Common myeloid progenitor, CD34-positive (primary cell): ENCODE data around the gene CPT1B.

ENCODE experiments used
- CTCF ChIA-PET: fragments of 350-600 bp; sonication (Branson Sonifier 250); formaldehyde crosslinking; loops from one replicate; lab custom pipeline; 2021; ENCODE audit warnings: antibody characterized with exemption; lab: Charles Lee
- POLR2A ChIA-PET: fragments of 350-600 bp; sonication (Branson Sonifier 250); formaldehyde crosslinking; loops from one replicate; lab custom pipeline; 2021; ENCODE audit warnings: antibody characterized with exemption; lab: Charles Lee
- DNase-seq, 3 donors: peaks; one replicate each; pipeline versions ENCODE4 v3.0.0 to v3.0.0-alpha.2; 2013
- H3K27ac ChIP-seq, 2 experiments: 1 replicate in 1 of 2; 2 replicates in 1 of 2; pipeline ENCODE4 v1.7.0; 2013; ENCODE audit warnings: inconsistent platforms in 2 of 2, low read length in 2 of 2, mild to moderate bottlenecking in 2 of 2, low read depth in 1 of 2, moderate library complexity in 1 of 2; ENCODE audit not compliant: severe bottlenecking in 2 of 2, insufficient read depth in 1 of 2, poor library complexity in 1 of 2
- H3K27me3 ChIP-seq, 5 experiments: replicated peaks in 2 of 5; 1 replicate in 3 of 5; 2 replicates in 2 of 5; pipeline versions ENCODE4 v1.6.1 to v1.7.0; 2013; ENCODE audit warnings: low read length in 4 of 5, mild to moderate bottlenecking in 2 of 5, moderate library complexity in 2 of 5, inconsistent platforms in 1 of 5; ENCODE audit not compliant: insufficient read depth in 5 of 5, control insufficient read depth in 4 of 5
- H3K36me3 ChIP-seq, 4 experiments: 1 replicate in 2 of 4; 2 replicates in 2 of 4; pipeline versions ENCODE4 v1.6.1 to v1.7.0; 2013; ENCODE audit warnings: low read length in 3 of 4, control low read depth in 1 of 4, mild to moderate bottlenecking in 1 of 4; ENCODE audit not compliant: control insufficient read depth in 4 of 4, insufficient read depth in 4 of 4
- H3K4me1 ChIP-seq, 4 experiments: 1 replicate in 3 of 4; 2 replicates in 1 of 4; pipeline versions ENCODE4 v1.6.1 to v1.7.1; 2013; ENCODE audit warnings: low read length in 3 of 4, mild to moderate bottlenecking in 3 of 4, control low read depth in 1 of 4, inconsistent platforms in 1 of 4, moderate library complexity in 1 of 4; ENCODE audit not compliant: control insufficient read depth in 4 of 4, insufficient read depth in 4 of 4; ENCODE audit errors: control extremely low read depth in 1 of 4
- H3K4me3 ChIP-seq, 7 experiments: 1 replicate in 4 of 7; 2 replicates in 3 of 7; pipeline versions ENCODE4 v1.5.1 to v1.7.0; 2013; ENCODE audit warnings: mild to moderate bottlenecking in 7 of 7, low read length in 6 of 7, moderate library complexity in 6 of 7, inconsistent platforms in 2 of 7, low read depth in 2 of 7, control low read depth in 1 of 7; ENCODE audit not compliant: insufficient read depth in 4 of 7, control insufficient read depth in 1 of 7; ENCODE audit errors: extremely low read depth in 1 of 7
- H3K9me3 ChIP-seq, 5 experiments: 1 replicate in 4 of 5; 2 replicates in 1 of 5; pipeline versions ENCODE4 v1.6.1 to v1.7.1; 2013; ENCODE audit warnings: low read length in 4 of 5, mild to moderate bottlenecking in 2 of 5, inconsistent platforms in 1 of 5, low read depth in 1 of 5, moderate library complexity in 1 of 5; ENCODE audit not compliant: control insufficient read depth in 4 of 5, insufficient read depth in 2 of 5; ENCODE audit errors: control extremely low read depth in 1 of 5
- WGBS: methylation state at CpG from one replicate; pipeline ENCODE4 v1.1.5; 2013; ENCODE audit not compliant: insufficient coverage; 5-methylcytosine and 5-hydroxymethylcytosine counted together

CPT1B gene

GRCh38 chr22:50613291-50613981, 35.2 kb upstream of the CPT1B start:
- H3K36me3 ChIP-seq = no peaks in the 10 kb centered on the region
- CTCF ChIA-PET = interaction anchor here (0.6 to 1.3 kb wide), 2 partner anchors 9 to 45 kb away, joined by 3 read pairs; no protein-coding TSS in a partner anchor
- 91% methylated on average over 21 of the region's 22 CpGs for WGBS
- H3K9me3 ChIP-seq = no peaks in the 10 kb centered on the region
- peak in 1 of 3 donors; percentile 26 for DNase-seq
- POLR2A ChIA-PET = no interaction called here
- no peaks in the 10 kb centered on the region for H3K4me1 ChIP-seq
- peaks cover 0 to 38% (median 6%) of the 10 kb centered on the region in 5 experiments for H3K27me3 ChIP-seq
- no peak overlapping the region for H3K27ac ChIP-seq
- H3K4me3 ChIP-seq = no peak overlapping the region

DNA sequence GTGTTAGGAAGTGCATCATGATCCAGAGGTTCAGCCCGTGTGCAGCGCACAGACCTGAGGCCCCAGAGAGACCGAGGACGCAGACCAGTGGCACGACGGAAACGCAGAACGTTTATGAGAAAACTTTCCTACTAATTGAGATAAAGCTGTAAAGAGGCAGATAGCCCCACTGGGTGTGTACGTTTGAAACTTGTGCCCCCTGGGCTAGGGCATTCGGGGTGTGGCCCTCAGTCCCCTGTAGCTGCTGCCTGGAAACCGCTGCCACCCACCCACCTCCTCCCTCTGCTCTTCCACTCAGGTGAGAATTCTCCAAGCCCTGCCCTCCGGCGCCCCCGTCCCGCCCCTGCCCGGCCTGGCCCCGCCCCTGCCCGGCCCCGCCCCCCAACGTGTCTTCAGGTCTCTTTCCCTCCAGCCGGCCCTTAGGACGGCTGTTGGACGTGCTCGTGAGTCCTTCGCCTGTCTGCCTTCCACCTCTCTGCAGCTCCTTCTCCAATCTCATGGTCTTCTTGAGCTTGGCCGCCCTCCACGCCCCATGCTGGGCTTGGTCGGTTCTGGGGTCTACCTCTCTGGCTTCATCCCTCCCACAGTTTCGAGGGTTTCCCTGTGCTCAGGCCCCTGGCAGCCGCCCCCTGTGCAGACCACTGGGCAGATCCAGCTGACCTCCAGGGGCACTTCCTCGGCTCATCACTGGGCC, 34.4 kb upstream of the CPT1B start:
- POLR2A ChIA-PET = no interaction called here
- Histone ChIP-seq H3K4me1 (no peaks in the 10 kb centered on the region), H3K27ac (no peak overlapping the region), H3K36me3 (no peaks in the 10 kb centered on the region), H3K9me3 (no peaks in the 10 kb centered on the region), H3K4me3 (no peak overlapping the region), H3K27me3 (peaks cover 0 to 43% (median 6%) of the 10 kb centered on the region in 5 experiments)
- WGBS = 55% methylated on average over 22 of the region's 31 CpGs
- DNase-seq = peak in 1 of 3 donors; percentile 19
- CTCF ChIA-PET = interaction anchor here (0.9 to 1.3 kb wide), 4 partner anchors 8 to 72 kb away, joined by 3 to 8 read pairs (median 3); no protein-coding TSS in a partner anchor

- no peak overlapping the region for H3K4me3 ChIP-seq
- H3K27ac ChIP-seq = no peak overlapping the region
- WGBS = 80% methylated on average over 3 of the region's 6 CpGs
- ChIA-PET CTCF (interaction anchor here (0.9 to 1.3 kb wide), 3 partner anchors 9 to 71 kb away, joined by 3 to 8 read pairs (median 3); no protein-coding TSS in a partner anchor), POLR2A (no interaction called here)
- no peaks in the 10 kb centered on the region for H3K4me1 ChIP-seq
- DNase-seq = no peak
- no peaks in the 10 kb centered on the region for H3K36me3 ChIP-seq
- H3K9me3 ChIP-seq = no peaks in the 10 kb centered on the region
- peaks cover 0 to 48% (median 9%) of the 10 kb centered on the region in 5 experiments for H3K27me3 ChIP-seq
Measured at GRCh38 chr22:50612168-50612527, 33.9 kb upstream of the CPT1B start.

- Histone ChIP-seq H3K36me3 (no peaks in the 10 kb centered on the region), H3K27me3 (peaks cover 0 to 55% (median 11%) of the 10 kb centered on the region in 5 experiments), H3K4me3 (no peak overlapping the region), H3K27ac (no peak overlapping the region), H3K4me1 (no peaks in the 10 kb centered on the region), H3K9me3 (no peaks in the 10 kb centered on the region)
- no peak for DNase-seq
- ChIA-PET CTCF (interaction anchor here (1.2 to 1.3 kb wide), 2 partner anchors 9 to 10 kb away, joined by 3 to 8 read pairs; no protein-coding TSS in a partner anchor), POLR2A (no interaction called here)
- 91% methylated on average over 18 of the region's 26 CpGs for WGBS
Measured at GRCh38 chr22:50611341-50612060, 33.3 kb upstream of the CPT1B start.

GRCh38 chr22:50610581-50610980, 32.4 kb upstream of the CPT1B start:
- Histone ChIP-seq H3K27ac (no peak overlapping the region), H3K36me3 (no peaks in the 10 kb centered on the region), H3K9me3 (no peaks in the 10 kb centered on the region), H3K27me3 (peaks cover 0 to 64% (median 14%) of the 10 kb centered on the region in 5 experiments), H3K4me1 (no peaks in the 10 kb centered on the region), H3K4me3 (no peak overlapping the region)
- CTCF ChIA-PET = no interaction called here
- no peak for DNase-seq
- POLR2A ChIA-PET = no interaction called here
- WGBS = 90% methylated on average over 17 of the region's 17 CpGs

DNA sequence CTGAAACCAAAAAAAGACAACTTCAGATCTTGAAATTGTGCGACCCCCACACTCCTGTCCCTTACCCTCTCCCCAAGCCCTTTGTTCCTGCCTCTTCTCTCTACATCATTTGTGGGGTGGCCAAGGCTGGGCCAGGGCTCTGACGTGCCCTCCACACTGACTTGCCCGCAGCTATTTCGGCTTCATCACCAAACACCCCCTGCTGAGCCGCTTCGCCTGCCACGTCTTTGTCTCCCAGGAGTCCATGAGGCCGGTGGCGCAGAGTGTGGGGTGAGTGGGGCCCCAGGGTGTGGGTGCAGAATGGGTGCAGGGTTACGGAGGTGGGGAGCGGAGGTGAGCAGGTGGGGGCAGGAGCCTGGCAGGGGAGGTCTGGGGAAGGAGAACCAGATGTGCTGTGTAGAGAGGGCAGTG, 31.8 kb upstream of the CPT1B start:
- no peak overlapping the region for H3K4me3 ChIP-seq
- DNase-seq = no peak
- no peak overlapping the region for H3K27ac ChIP-seq
- no peaks in the 10 kb centered on the region for H3K9me3 ChIP-seq
- POLR2A ChIA-PET = no interaction called here
- WGBS = 88% methylated on average over 6 of the region's 11 CpGs
- CTCF ChIA-PET = no interaction called here
- no peaks in the 10 kb centered on the region for H3K36me3 ChIP-seq
- H3K4me1 ChIP-seq = no peaks in the 10 kb centered on the region
- H3K27me3 ChIP-seq = peaks cover 0 to 69% (median 15%) of the 10 kb centered on the region in 5 experiments
